MG63 (cell line): ENCODE data around the gene ZFR2. TPM values are rescaled to one million over a fixed set of nuclear protein-coding genes. Genes with fewer than 3 reads are reported as not detected.

Experiments used
- DNase-seq: peaks from one replicate; pipeline ENCODE4 v3.0.0-alpha.2; 2020
- H3K27me3 ChIP-seq: fragments of 250-450 bp; sonication (Bioruptor Pico); 2 replicates; pipeline ENCODE4 v1.5.1; 2020; ENCODE audit warnings: mild to moderate bottlenecking, moderate library complexity
- H3K36me3 ChIP-seq: fragments of 250-450 bp; sonication (Bioruptor Pico); 2 replicates; pipeline ENCODE4 v1.5.1; 2020; ENCODE audit warnings: mild to moderate bottlenecking, moderate library complexity
- H3K4me3 ChIP-seq: fragments of 250-450 bp; sonication (Bioruptor Pico); 2 replicates; pipeline ENCODE4 v1.5.1; 2020; ENCODE audit warnings: mild to moderate bottlenecking, moderate library complexity
- H3K9me3 ChIP-seq: fragments of 250-450 bp; sonication (Bioruptor Pico); 2 replicates; pipeline ENCODE4 v1.5.1; 2020; ENCODE audit warnings: mild to moderate bottlenecking, moderate library complexity
- total RNA-seq: library from RNA; depleted of rRNA; stranded (reverse); fragments of >200 nt; shearing (Covaris generic); gene quantifications from 2 replicates; pipeline ENCODE4 v1.2.3, GENCODE V29; 2014; ENCODE audit warnings: low replicate concordance

Gene ZFR2
- total RNA-seq, 1 experiment from 2014 or later: not detected

- Histone ChIP-seq H3K9me3 (no peaks in the 10 kb centered on the region), H3K27me3 (no peaks in the 10 kb centered on the region), H3K36me3 (no peaks in the 10 kb centered on the region), H3K4me3 (no peak overlapping the region)
- DNase-seq: no peak
These were observed 58.0 kb downstream of the ZFR2 start for GRCh38 chr19:3810708-3811355.

GRCh38 chr19:3809881-3810707, 58.7 kb downstream of the ZFR2 start:
- no peak for DNase-seq
- Histone ChIP-seq H3K36me3 (no peaks in the 10 kb centered on the region), H3K9me3 (no peaks in the 10 kb centered on the region), H3K27me3 (no peaks in the 10 kb centered on the region), H3K4me3 (no peak overlapping the region)

- no peaks in the 10 kb centered on the region for H3K27me3 ChIP-seq
- no peaks in the 10 kb centered on the region for H3K36me3 ChIP-seq
- no peak overlapping the region for H3K4me3 ChIP-seq
- no peaks in the 10 kb centered on the region for H3K9me3 ChIP-seq
- no peak for DNase-seq
These were observed 60.3 kb downstream of the ZFR2 start for GRCh38 chr19:3808420-3809143.

GRCh38 chr19:3807574-3808354, 61.1 kb downstream of the ZFR2 start:
- Histone ChIP-seq H3K4me3 (no peak overlapping the region), H3K27me3 (no peaks in the 10 kb centered on the region), H3K36me3 (no peaks in the 10 kb centered on the region), H3K9me3 (no peaks in the 10 kb centered on the region)
- no peak for DNase-seq

GRCh38 chr19:3807131-3807480, 61.7 kb downstream of the ZFR2 start:
- Histone ChIP-seq H3K36me3 (no peaks in the 10 kb centered on the region), H3K9me3 (no peaks in the 10 kb centered on the region), H3K27me3 (no peaks in the 10 kb centered on the region), H3K4me3 (no peak overlapping the region)
- no peak for DNase-seq

- Histone ChIP-seq H3K4me3 (no peak overlapping the region), H3K9me3 (no peaks in the 10 kb centered on the region), H3K27me3 (no peaks in the 10 kb centered on the region), H3K36me3 (no peaks in the 10 kb centered on the region)
- no peak for DNase-seq
These were observed 63.0 kb downstream of the ZFR2 start for GRCh38 chr19:3805859-3806258.

GRCh38 chr19:3804429-3804828, 64.4 kb downstream of the ZFR2 start:
- Histone ChIP-seq H3K36me3 (no peaks in the 10 kb centered on the region), H3K27me3 (no peaks in the 10 kb centered on the region), H3K4me3 (no peak overlapping the region), H3K9me3 (no peaks in the 10 kb centered on the region)
- no peak for DNase-seq

GRCh38 chr19:3803986-3804385, 64.9 kb downstream of the ZFR2 start:
- no peaks in the 10 kb centered on the region for H3K9me3 ChIP-seq
- no peak for DNase-seq
- H3K27me3 ChIP-seq: no peaks in the 10 kb centered on the region
- H3K36me3 ChIP-seq: no peaks in the 10 kb centered on the region
- H3K4me3 ChIP-seq: no peak overlapping the region

GRCh38 chr19:3803114-3803888, 65.5 kb downstream of the ZFR2 start:
- Histone ChIP-seq H3K36me3 (no peaks in the 10 kb centered on the region), H3K9me3 (no peaks in the 10 kb centered on the region), H3K27me3 (no peaks in the 10 kb centered on the region), H3K4me3 (no peak overlapping the region)
- no peak for DNase-seq

- no peak overlapping the region for H3K4me3 ChIP-seq
- H3K27me3 ChIP-seq: no peaks in the 10 kb centered on the region
- no peaks in the 10 kb centered on the region for H3K36me3 ChIP-seq
- no peak for DNase-seq
- no peaks in the 10 kb centered on the region for H3K9me3 ChIP-seq
These were observed 67.3 kb downstream of the ZFR2 start for GRCh38 chr19:3801412-3802096.

GRCh38 chr19:3800996-3801395, 67.8 kb downstream of the ZFR2 start:
- DNase-seq: no peak
- no peaks in the 10 kb centered on the region for H3K36me3 ChIP-seq
- H3K27me3 ChIP-seq: no peaks in the 10 kb centered on the region
- no peak overlapping the region for H3K4me3 ChIP-seq
- no peaks in the 10 kb centered on the region for H3K9me3 ChIP-seq

- peak; percentile 23 for DNase-seq
- H3K36me3 ChIP-seq: no peaks in the 10 kb centered on the region
- H3K4me3 ChIP-seq: no peak overlapping the region
- no peaks in the 10 kb centered on the region for H3K9me3 ChIP-seq
- H3K27me3 ChIP-seq: no peaks in the 10 kb centered on the region
These were observed 70.7 kb downstream of the ZFR2 start for GRCh38 chr19:3798137-3798536.

GRCh38 chr19:3796358-3796757, 72.5 kb downstream of the ZFR2 start:
- Histone ChIP-seq H3K27me3 (no peaks in the 10 kb centered on the region), H3K9me3 (no peaks in the 10 kb centered on the region), H3K4me3 (no peak overlapping the region), H3K36me3 (no peaks in the 10 kb centered on the region)
- DNase-seq: no peak

- Histone ChIP-seq H3K4me3 (no peak overlapping the region), H3K36me3 (no peaks in the 10 kb centered on the region), H3K9me3 (no peaks in the 10 kb centered on the region), H3K27me3 (no peaks in the 10 kb centered on the region)
- DNase-seq: no peak
These were observed 75.0 kb downstream of the ZFR2 start for GRCh38 chr19:3793799-3794198.

- Histone ChIP-seq H3K27me3 (no peaks in the 10 kb centered on the region), H3K9me3 (no peaks in the 10 kb centered on the region), H3K4me3 (no peak overlapping the region), H3K36me3 (no peaks in the 10 kb centered on the region)
- DNase-seq: no peak
These were observed 76.7 kb downstream of the ZFR2 start for GRCh38 chr19:3792114-3792513.

GRCh38 chr19:3790941-3791340, 77.9 kb downstream of the ZFR2 start:
- no peaks in the 10 kb centered on the region for H3K9me3 ChIP-seq
- DNase-seq: no peak
- no peak overlapping the region for H3K4me3 ChIP-seq
- H3K36me3 ChIP-seq: no peaks in the 10 kb centered on the region
- H3K27me3 ChIP-seq: no peaks in the 10 kb centered on the region
